Activated CD4-positive, alpha-beta T cell treated with anti-CD3 and anti-CD28 coated beads, Interleukin-2, amount 10 ng/mL, durations not matched to agents 24 days and 14 days (primary cell): ENCODE results near the gene ITM2A. TPM values are rescaled to one million over a fixed set of nuclear protein-coding genes. Genes with fewer than 3 reads are reported as not detected.
A peak's percentile ranks its signal among the peaks of the same experiment; 100 is the strongest.

Experiments used
- DNase-seq: peaks from one replicate; pipeline ENCODE4 v3.0.0; 2022
- H3K27ac Mint-ChIP-seq: one replicate; pipeline ENCODE4 v1.8.0; 2022; ENCODE audit warnings: mild to moderate bottlenecking, mixed read lengths
- H3K27me3 Mint-ChIP-seq: one replicate; pipeline ENCODE4 v1.8.0; 2022; ENCODE audit warnings: mixed read lengths
- H3K36me3 Mint-ChIP-seq: one replicate; pipeline ENCODE4 v1.8.0; 2022; ENCODE audit warnings: low read depth, mild to moderate bottlenecking, mixed read lengths
- H3K4me1 Mint-ChIP-seq: one replicate; pipeline ENCODE4 v1.8.0; 2021; ENCODE audit warnings: mixed read lengths
- H3K4me3 Mint-ChIP-seq: one replicate; pipeline ENCODE4 v1.8.0; 2022; ENCODE audit warnings: mild to moderate bottlenecking, moderate library complexity, mixed read lengths
- H3K9me3 Mint-ChIP-seq: one replicate; pipeline ENCODE4 v1.8.0; 2021; ENCODE audit warnings: mixed read lengths
- intact Hi-C: fragments of 100-400 bp; cut with micrococcal nuclease; formaldehyde crosslinking; loops from one replicate; pipeline ENCODE4 v1.15.1; 2023
- total RNA-seq: library from RNA; stranded (reverse); gene quantifications from 2 replicates; pipeline ENCODE4 v1.2.3, GENCODE V29; 2022

ITM2A gene
- 102 and 113 TPM in 2 replicates for total RNA-seq

DNA sequence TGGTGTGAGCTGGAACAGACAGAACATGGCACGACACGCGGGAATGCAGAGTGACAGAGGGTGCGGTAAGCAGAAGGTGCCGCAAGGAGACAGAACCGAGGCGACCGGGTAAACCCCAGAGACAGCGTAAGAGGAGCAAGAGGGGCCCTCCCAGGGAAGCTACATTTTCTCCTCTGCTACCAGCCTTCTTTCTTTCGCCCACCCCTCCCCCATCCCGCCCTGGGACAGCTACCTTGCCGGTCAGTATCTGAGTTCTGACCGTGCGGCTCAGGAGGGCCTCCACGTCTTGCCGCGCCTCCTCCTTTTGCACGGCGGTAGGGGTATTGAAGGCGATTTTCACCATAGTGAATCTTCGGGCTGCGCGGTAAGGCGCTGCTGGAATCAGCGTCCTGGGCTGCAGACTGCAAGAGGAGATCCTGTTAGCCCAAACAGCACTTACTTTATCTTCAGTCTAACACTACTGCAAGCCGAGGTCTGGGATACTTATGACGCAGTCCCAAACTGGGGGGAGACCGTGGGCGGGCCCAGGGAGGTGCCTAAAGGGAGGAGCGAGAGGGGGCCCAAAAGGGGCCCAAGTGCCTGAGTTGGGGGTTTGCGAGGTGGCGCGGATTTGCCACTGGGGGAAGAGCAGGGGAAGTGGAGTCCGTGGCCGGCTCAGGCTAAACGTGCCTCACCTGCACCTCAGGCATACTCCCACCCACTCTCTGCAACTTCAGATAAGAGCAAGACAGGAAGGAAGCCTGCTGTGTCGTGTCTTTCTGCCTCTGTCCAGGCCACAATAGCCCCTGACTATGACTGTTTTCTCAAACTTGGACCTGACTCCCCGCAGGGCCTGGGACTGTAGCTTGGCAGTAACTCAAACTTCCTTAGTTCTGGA, at the start of gene ITM2A:
Gene ITM2A, minus strand, starts transcription at position 462 of the 877 bp plus-strand sequence. Its CDS starts 119 bp downstream, at position 343.
- no peaks in the 10 kb centered on the region for H3K27me3 Mint-ChIP-seq
- H3K36me3 Mint-ChIP-seq, result peaks cover 13% of the 10 kb centered on the region
- H3K27ac Mint-ChIP-seq, result peak within 1 kb of the TSS; percentile 99
- H3K9me3 Mint-ChIP-seq, result no peaks in the 10 kb centered on the region
- intact Hi-C loops, result loop anchor here (2.0 to 10.0 kb wide), 9 partner anchors 46 to 1835 kb away; partner anchors contain the start of genes COX7B, CYSLTR1, HMGN5 and MAGT1
- H3K4me1 Mint-ChIP-seq, result peaks cover 30% of the 10 kb centered on the region
- peak within 1 kb of the TSS; percentile 99 for H3K4me3 Mint-ChIP-seq
- peak; percentile 86 for DNase-seq

DNA sequence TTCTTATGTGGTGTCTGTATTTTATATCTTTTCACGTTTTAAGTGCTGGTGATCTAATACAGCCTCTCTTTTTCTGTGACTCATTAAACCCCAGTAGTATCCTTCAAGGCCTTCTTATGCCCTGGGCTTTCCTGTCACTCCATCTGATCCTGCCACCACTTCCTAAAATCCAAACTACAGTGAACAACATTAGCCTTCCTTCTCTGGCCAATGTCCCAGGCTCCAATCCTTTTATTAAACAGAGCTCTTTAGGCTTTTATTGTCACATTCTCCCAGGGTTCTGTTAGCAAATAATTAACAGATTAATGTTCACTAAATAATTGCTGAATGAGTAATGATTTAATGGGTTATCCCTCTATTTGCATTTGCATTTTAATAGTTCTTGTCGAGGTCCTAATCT, 47.9 kb upstream of the ITM2A start:
- Mint-ChIP-seq H3K4me1 (peaks cover 7% of the 10 kb centered on the region), H3K27me3 (no peaks in the 10 kb centered on the region), H3K4me3 (no peak overlapping the region), H3K36me3 (peaks cover 2% of the 10 kb centered on the region), H3K9me3 (no peaks in the 10 kb centered on the region), H3K27ac (no peak overlapping the region)
- intact Hi-C loops, result loop anchor here (10.0 kb wide), 1 partner anchor 270 kb away; the partner anchor contains the start of gene GPR174
- no peak for DNase-seq

DNA sequence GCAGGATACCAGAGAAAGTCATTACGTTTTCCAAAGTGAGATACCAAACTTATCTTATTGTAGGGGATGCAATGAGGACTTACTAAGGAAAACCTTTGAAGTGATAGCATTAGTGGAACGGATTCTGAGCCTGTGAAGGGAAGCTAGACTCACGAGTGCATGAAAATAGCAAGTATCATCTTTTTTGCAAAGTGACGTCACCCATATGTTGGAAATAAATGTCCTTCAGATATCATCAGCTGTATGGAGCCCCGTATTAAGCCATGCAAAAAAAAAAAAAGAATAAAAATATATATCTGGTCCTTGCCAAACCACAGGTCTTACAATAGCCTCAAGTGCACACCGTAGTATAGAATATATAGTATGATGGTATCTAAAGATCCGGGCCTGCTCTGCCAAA, 46.8 kb upstream of the ITM2A start:
- Mint-ChIP-seq H3K27me3 (no peaks in the 10 kb centered on the region), H3K4me1 (peaks cover 12% of the 10 kb centered on the region), H3K27ac (no peak overlapping the region), H3K4me3 (no peak overlapping the region), H3K9me3 (no peaks in the 10 kb centered on the region), H3K36me3 (peaks cover 2% of the 10 kb centered on the region)
- no peak for DNase-seq
- intact Hi-C loops, result loop anchor here (1.0 to 10.0 kb wide), 5 partner anchors 47 to 859 kb away; partner anchors contain the start of genes GPR174 and ITM2A

DNA sequence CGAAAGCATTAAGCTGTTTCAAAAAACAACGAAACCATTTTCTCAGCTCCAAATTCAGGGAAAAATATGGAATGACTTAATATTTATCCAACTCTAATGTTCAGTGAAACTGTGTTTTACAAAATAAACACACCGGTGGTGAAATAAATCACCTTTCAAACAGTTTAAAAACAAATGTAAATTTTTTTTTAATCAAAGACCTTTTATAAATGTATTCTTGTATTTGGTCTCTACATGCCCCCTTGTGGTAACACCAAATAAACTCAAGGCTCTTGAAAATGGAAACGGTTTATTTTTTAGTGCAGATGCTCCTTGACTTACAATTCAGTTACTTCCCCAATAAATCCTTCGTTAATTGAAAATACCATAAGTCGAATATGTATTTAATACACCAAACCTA, 45.8 kb upstream of the ITM2A start:
- no peak for DNase-seq
- no peaks in the 10 kb centered on the region for H3K27me3 Mint-ChIP-seq
- H3K27ac Mint-ChIP-seq, result peak overlapping the region; percentile 53
- H3K4me3 Mint-ChIP-seq, result peak overlapping the region; percentile 69
- H3K9me3 Mint-ChIP-seq, result peaks cover 3% of the 10 kb centered on the region
- intact Hi-C loops, result loop anchor here (1.0 to 10.0 kb wide), 5 partner anchors 46 to 858 kb away; partner anchors contain the start of genes GPR174 and ITM2A
- H3K36me3 Mint-ChIP-seq, result peaks cover 2% of the 10 kb centered on the region
- H3K4me1 Mint-ChIP-seq, result peaks cover 18% of the 10 kb centered on the region

DNA sequence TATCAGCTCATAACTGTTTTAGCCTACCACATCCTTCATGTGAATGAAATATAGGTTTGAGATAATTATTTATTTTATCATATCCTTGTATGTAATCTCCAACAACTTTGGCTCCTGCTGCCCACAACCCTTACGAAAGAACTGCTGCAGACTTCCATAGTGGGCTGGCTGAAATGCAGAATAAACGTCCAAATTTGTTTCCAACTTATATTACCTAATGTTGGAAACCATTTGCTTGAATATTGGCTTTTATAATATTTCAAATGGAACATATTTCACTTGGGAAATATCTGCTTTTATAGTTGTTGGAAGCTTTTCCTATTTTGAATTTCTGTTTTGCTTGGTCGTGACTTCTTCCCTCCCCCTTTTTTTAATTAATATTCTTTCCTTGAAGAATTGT, 45.0 kb upstream of the ITM2A start:
- H3K4me3 Mint-ChIP-seq, result peak overlapping the region; percentile 69
- peaks cover 8% of the 10 kb centered on the region for H3K9me3 Mint-ChIP-seq
- no peak overlapping the region for H3K27ac Mint-ChIP-seq
- peaks cover 2% of the 10 kb centered on the region for H3K36me3 Mint-ChIP-seq
- peaks cover 22% of the 10 kb centered on the region for H3K4me1 Mint-ChIP-seq
- no peaks in the 10 kb centered on the region for H3K27me3 Mint-ChIP-seq
- DNase-seq, result no peak
- intact Hi-C loops, result loop anchor here (2.0 to 10.0 kb wide), 4 partner anchors 45 to 330 kb away; partner anchors contain the start of genes GPR174 and ITM2A

DNA sequence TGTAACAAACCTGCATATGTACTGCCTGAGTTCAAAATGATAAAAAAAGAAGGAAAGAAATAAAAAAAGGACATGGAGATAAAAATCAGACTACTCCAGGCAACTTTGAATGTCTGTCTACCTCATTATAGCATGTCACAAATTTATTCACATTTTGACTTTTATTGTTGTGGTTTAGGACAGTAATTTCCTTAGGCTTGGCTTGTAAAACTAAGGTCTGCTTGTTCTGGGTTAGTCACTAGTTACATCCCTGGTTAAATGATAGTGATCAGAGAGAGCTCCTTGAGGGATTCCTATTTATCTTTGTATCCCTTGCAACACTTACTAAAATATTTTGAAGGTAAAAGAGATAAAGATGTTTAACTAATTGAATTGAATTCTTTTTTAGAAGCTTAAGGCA, 42.5 kb upstream of the ITM2A start:
- H3K9me3 Mint-ChIP-seq, result peaks cover 14% of the 10 kb centered on the region
- peaks cover 22% of the 10 kb centered on the region for H3K4me1 Mint-ChIP-seq
- no peak overlapping the region for H3K27ac Mint-ChIP-seq
- intact Hi-C loops, result loop anchor here (5.0 to 10.0 kb wide), 3 partner anchors 137 to 327 kb away; partner anchors contain the start of gene GPR174
- DNase-seq, result no peak
- H3K4me3 Mint-ChIP-seq, result no peak overlapping the region
- peaks cover 2% of the 10 kb centered on the region for H3K36me3 Mint-ChIP-seq
- no peaks in the 10 kb centered on the region for H3K27me3 Mint-ChIP-seq

DNA sequence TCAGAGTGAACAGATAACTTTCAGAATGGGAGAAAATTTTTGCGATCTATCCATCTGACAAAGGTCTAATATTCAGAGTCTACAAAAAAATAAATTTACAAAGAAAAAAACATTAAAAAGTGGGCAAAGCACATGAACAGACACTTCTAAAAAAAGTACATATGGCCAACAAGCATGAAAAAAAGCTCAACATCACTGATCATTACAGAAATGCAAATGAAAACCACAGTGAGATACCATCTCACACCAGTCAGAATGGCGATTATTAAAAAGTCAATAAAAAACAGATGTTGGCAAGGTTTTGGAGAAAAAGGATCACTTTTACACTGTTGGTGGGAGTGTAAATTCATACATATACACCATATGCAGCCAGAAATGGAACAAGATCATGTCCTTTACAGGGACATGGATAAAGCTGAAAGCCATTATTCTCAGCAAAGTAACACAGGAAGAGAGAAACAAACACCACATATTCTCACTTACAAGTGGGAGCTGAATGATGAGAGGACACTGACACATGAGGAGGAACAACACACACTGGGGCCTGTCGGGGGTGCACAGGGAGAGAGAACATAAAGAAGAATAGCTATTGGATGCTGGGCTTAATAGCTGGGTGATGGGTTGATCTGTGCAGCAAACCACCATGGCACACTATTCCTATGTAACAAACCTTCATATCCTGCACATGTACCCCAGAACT, 41.6 kb upstream of the ITM2A start:
- DNase-seq, result no peak
- no peak overlapping the region for H3K27ac Mint-ChIP-seq
- H3K4me1 Mint-ChIP-seq, result peaks cover 22% of the 10 kb centered on the region
- H3K9me3 Mint-ChIP-seq, result peaks cover 14% of the 10 kb centered on the region
- intact Hi-C loops, result no loop called here
- H3K36me3 Mint-ChIP-seq, result peaks cover 2% of the 10 kb centered on the region
- H3K4me3 Mint-ChIP-seq, result no peak overlapping the region
- H3K27me3 Mint-ChIP-seq, result no peaks in the 10 kb centered on the region

DNA sequence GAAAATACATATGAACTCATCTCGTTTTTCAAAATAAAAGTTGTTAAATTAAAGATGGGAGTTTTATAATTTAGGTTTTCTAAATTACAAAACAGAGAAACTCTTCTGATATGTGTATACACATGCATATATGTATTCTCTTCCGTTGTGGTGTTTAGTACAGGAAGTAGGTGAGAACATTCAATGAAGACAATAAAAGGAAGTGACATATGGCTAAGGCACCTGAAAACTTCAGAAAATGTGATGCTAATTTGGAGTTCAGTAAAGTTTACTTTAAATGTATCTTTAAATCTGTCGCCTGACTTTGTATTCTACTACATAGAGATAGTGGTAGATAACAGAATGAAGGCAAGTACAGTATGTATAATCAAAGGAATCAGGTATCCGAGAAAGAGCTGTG, 33.5 kb upstream of the ITM2A start:
- Mint-ChIP-seq H3K4me3 (no peak overlapping the region), H3K9me3 (peaks cover 5% of the 10 kb centered on the region), H3K4me1 (peaks cover 3% of the 10 kb centered on the region), H3K27ac (no peak overlapping the region), H3K27me3 (no peaks in the 10 kb centered on the region), H3K36me3 (peaks cover 4% of the 10 kb centered on the region)
- intact Hi-C loops, result no loop called here
- no peak for DNase-seq

DNA sequence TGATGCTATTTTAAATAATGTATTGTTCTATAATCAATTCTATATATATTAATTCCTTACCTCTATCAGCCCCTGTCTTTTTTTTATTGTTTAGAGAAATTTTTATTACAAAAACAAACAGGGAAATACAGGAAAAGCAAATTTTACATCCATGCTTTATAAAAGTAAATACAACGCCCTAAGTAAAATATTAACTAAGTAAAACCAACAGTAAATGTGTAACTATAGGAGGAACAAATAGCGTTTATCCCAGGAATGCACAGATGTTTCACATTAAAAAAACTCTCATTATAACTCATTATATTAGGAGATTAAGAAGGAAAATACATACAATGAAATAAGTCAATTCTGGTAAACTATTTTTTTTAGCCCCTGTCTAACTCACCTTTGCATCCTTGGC, 8.2 kb upstream of the ITM2A start:
- no peaks in the 10 kb centered on the region for H3K27me3 Mint-ChIP-seq
- peaks cover 4% of the 10 kb centered on the region for H3K4me1 Mint-ChIP-seq
- DNase-seq, result no peak
- H3K27ac Mint-ChIP-seq, result no peak overlapping the region
- no peak overlapping the region for H3K4me3 Mint-ChIP-seq
- H3K9me3 Mint-ChIP-seq, result peaks cover 7% of the 10 kb centered on the region
- intact Hi-C loops, result no loop called here
- H3K36me3 Mint-ChIP-seq, result peaks cover 3% of the 10 kb centered on the region

DNA sequence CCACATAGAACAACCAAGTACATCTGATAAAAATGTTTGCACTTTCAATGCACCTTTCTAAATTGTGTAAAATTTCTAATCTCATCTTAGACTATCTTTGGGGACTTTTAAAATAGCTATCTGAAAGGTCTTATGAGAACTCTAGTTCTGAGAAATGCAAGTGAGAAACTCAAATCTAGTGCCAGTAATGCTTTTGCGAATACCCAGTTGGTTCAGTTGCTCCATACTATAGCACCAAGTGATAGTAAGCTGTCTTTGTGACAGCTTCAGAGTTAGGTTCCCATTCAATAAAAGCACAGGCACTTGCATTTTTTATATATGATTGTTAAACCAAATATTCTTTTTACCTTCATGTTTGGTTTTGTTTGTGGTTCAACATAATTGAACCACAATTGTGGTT, 4.5 kb upstream of the ITM2A start:
- no peak overlapping the region for H3K4me3 Mint-ChIP-seq
- peaks cover 7% of the 10 kb centered on the region for H3K9me3 Mint-ChIP-seq
- peaks cover under 1% of the 10 kb centered on the region for H3K36me3 Mint-ChIP-seq
- intact Hi-C loops, result no loop called here
- H3K27ac Mint-ChIP-seq, result no peak overlapping the region
- peaks cover 17% of the 10 kb centered on the region for H3K4me1 Mint-ChIP-seq
- no peaks in the 10 kb centered on the region for H3K27me3 Mint-ChIP-seq
- DNase-seq, result no peak

DNA sequence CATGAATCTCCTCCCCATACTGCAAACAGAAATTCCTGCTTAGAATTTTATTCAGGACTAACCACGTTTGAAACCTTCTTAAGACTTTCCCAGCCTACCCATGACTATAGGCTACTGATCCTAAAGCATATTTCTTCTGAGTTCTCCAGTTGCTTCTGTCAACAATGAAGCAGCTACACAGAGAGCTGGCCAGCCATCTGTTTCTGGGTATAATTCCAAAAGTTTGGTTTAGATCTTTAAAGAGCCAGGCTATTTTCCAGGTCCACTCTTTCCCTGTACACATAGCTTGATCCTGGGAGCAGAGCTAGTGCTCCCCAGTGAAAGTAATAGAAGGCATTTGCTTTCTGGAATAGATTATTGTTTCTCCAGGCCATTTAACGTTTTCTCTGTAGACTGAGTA, 4.0 kb upstream of the ITM2A start:
- peaks cover 17% of the 10 kb centered on the region for H3K4me1 Mint-ChIP-seq
- peaks cover 2% of the 10 kb centered on the region for H3K36me3 Mint-ChIP-seq
- H3K27ac Mint-ChIP-seq, result no peak overlapping the region
- DNase-seq, result no peak
- H3K27me3 Mint-ChIP-seq, result no peaks in the 10 kb centered on the region
- peaks cover 7% of the 10 kb centered on the region for H3K9me3 Mint-ChIP-seq
- intact Hi-C loops, result no loop called here
- no peak overlapping the region for H3K4me3 Mint-ChIP-seq

DNA sequence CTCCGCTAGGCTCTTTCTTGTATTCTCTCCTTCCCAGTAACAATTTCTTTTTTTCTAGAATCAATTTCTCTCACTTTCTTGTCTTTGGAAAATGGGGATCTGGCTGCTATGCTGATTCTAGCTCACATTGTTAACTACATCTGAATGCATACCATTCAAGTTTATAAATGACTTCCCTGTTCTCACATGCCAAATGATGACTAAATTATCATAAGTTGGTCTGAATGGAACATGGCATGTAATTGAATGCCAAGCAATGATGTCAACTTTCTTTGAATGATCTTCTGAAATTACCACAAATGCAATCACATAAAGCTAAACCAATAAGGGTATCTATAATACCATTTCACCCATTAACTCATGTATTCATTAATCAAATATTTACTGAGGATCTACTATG, 2.7 kb upstream of the ITM2A start:
- H3K9me3 Mint-ChIP-seq, result peaks cover 7% of the 10 kb centered on the region
- peaks cover 2% of the 10 kb centered on the region for H3K36me3 Mint-ChIP-seq
- no peaks in the 10 kb centered on the region for H3K27me3 Mint-ChIP-seq
- H3K4me1 Mint-ChIP-seq, result peaks cover 19% of the 10 kb centered on the region
- no peak overlapping the region for H3K27ac Mint-ChIP-seq
- DNase-seq, result no peak
- intact Hi-C loops, result loop anchor here (5.0 to 10.0 kb wide), 4 partner anchors 273 to 1832 kb away; partner anchors contain the start of genes COX7B, CYSLTR1, HMGN5 and MAGT1
- no peak overlapping the region for H3K4me3 Mint-ChIP-seq

DNA sequence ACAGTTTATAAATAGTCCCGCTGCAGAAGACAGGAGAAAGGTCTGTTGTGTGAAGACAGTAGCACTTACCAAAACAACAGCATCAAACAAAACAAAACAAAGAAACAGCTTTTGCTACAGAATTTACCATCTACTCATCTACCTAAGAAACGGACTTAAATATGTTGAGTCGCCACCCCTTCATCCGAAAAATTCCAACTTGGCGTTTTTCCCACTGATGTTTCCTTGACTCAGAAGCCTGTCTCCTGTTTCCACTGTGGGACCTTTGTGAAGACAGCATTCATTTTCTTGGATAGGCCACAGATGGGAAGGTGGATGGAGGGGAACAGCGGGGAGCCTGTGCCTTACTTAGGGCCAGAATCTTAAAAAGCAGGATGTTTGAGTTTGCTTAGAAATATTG, 1.3 kb upstream of the ITM2A start:
- Mint-ChIP-seq H3K4me3 (no peak overlapping the region), H3K36me3 (peaks cover 5% of the 10 kb centered on the region), H3K9me3 (no peaks in the 10 kb centered on the region), H3K27ac (peak overlapping the region; percentile 99), H3K4me1 (peaks cover 22% of the 10 kb centered on the region), H3K27me3 (no peaks in the 10 kb centered on the region)
- no peak for DNase-seq
- intact Hi-C loops, result loop anchor here (5.0 to 10.0 kb wide), 4 partner anchors 271 to 1834 kb away; partner anchors contain the start of genes COX7B, CYSLTR1, HMGN5 and MAGT1
